Activated T-helper 1 cell treated with anti-CD3 and anti-CD28 coated beads, Interleukin-2, amount 50 U/mL, for 16 hours (primary cell): ENCODE data around the gene SESN3.

Experiments used
- DNase-seq, 2 donors: peaks; one replicate each; pipeline ENCODE4 v3.0.0-alpha.2; 2020; ENCODE audit warnings: low read depth in 1 of 2, low spot score in 1 of 2

The SESN3 gene

GRCh38 chr11:95132956-95133355, 98.0 kb downstream of the SESN3 start:
- no peak for DNase-seq

DNA sequence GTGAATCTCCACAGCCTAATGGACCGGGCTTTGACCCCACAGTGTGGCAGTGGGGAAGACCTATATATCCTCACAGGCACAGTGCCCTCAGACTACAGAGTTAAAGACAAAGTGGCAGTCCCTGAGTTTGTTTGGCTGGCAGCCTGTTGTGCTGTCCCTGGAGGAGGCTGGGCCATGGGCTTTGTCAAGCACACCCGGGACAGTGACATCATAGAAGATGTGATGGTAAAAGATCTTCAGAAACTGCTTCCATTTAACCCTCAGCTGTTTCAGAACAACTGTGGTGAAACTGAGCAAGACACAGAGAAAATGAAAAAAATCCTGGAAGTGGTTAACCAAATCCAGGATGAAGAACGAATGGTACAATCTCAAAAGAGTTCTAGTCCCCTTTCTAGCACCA, 102.4 kb downstream of the SESN3 start:
- no peak for DNase-seq

GRCh38 chr11:95123556-95123955, 107.4 kb downstream of the SESN3 start:
- DNase-seq: no peak

GRCh38 chr11:95121698-95122097, 109.3 kb downstream of the SESN3 start:
- DNase-seq: no peak

GRCh38 chr11:95119361-95120060, 111.5 kb downstream of the SESN3 start:
- no peak for DNase-seq

- no peak for DNase-seq
Observed at GRCh38 chr11:95115597-95115996, 115.4 kb downstream of the SESN3 start.
